Tibial nerve (tissue), 4 donors: ENCODE results near the gene HSD17B11. TPM values are rescaled to one million over a fixed set of nuclear protein-coding genes. Genes with fewer than 3 reads are reported as not detected.
A peak's percentile ranks its signal among the peaks of the same experiment; 100 is the strongest.
"Not testable (repeated sequence)": the region's sequence is repeated elsewhere in the genome, so short reads cannot be mapped to it uniquely, and the experiment has no call there.

Source experiments
- DNase-seq, 2 donors: peaks; one replicate each; pipeline ENCODE4 v3.0.0-alpha.2; 2019; ENCODE audit warnings: low spot score in 2 of 2
- H3K27ac ChIP-seq, 4 donors: fragments of 200-600 bp; sonication (generic) in 3 of 4; one replicate each; pipeline ENCODE4 v1.5.1; 2017 to 2019; ENCODE audit warnings: mild to moderate bottlenecking in 1 of 4
- H3K27me3 ChIP-seq, 2 donors: fragments of 200-600 bp; sonication (generic) in 1 of 2; one replicate each; pipeline versions ENCODE4 v1.5.1 to v1.6.0; 2017 to 2019
- H3K36me3 ChIP-seq, 3 donors: fragments of 200-600 bp; sonication (generic); one replicate each; pipeline ENCODE4 v1.5.1; 2018 to 2019
- H3K4me1 ChIP-seq, 4 donors: fragments of 200-600 bp; sonication (generic) in 3 of 4; one replicate each; pipeline ENCODE4 v1.5.1; 2017 to 2019
- H3K4me3 ChIP-seq, 4 donors: fragments of 200-600 bp; sonication (generic) in 3 of 4; one replicate each; pipeline ENCODE4 v1.5.1; 2017 to 2019; ENCODE audit warnings: mild to moderate bottlenecking in 1 of 4, moderate library complexity in 1 of 4
- H3K9me3 ChIP-seq, 4 donors: fragments of 200-600 bp; sonication (generic) in 3 of 4; one replicate each; pipeline ENCODE4 v1.5.1; 2017 to 2019
- EP300 ChIP-seq, 2 donors: sonication (generic); formaldehyde crosslinking; IDR thresholded peaks; one replicate each; pipeline ENCODE4 v1.6.1; 2017; ENCODE audit warnings: antibody characterized with exemption in 2 of 2, mild to moderate bottlenecking in 1 of 2
- POLR2A ChIP-seq, 2 donors: fragments of 450-650 bp; IDR thresholded peaks; one replicate each; pipeline ENCODE4 v1.6.1; 2017; ENCODE audit warnings: antibody characterized with exemption in 2 of 2, mild to moderate bottlenecking in 2 of 2, moderate library complexity in 2 of 2
- WGBS, 2 donors: methylation state at CpG; one replicate each; pipeline ENCODE4 v1.1.5; 2018; 5-methylcytosine and 5-hydroxymethylcytosine counted together
- total RNA-seq, 4 donors: library from RNA; depleted of rRNA; stranded (reverse); fragments of >200 nt; gene quantifications; one replicate each; pipeline ENCODE4 v1.1.0, GENCODE V29; 2016
- TF ChIP-seq, protein P1 (sequence below), 5 experiments: fragments of 200-600 bp in 3 of 5; fragments of 450-650 bp in 2 of 5; sonication (generic) in 3 of 5; IDR thresholded peaks; one replicate each; pipeline ENCODE4 v1.5.1; 2016 to 2019; ENCODE audit warnings: antibody characterized with exemption in 5 of 5, mild to moderate bottlenecking in 3 of 5, moderate library complexity in 2 of 5

HSD17B11 gene
- total RNA-seq, 4 donors from 2014 or later: 62.4 to 75.1 (median 67.8) TPM

DNA sequence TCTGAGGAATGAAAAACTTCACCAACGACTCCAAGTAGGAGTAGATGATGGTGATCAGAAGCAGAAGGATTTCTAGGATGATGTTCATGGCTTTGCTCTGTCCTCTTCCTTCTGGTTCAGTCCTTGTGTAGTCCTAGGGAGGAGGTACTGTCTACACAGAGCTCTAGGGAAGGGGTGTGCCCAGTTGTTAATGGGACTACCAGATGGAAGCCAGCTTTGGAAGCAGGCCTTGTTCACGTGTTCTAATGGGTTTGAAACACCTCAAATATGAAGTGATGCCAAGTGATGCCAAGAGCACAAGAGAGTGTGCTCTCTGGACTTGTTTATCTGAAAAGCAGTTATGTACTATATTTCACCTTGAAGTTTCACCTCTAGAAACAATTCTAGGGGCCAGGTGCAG lies 68.2 kb downstream of the HSD17B11 start, which contains the start of gene HSD17B13:
TSS of gene HSD17B13 (minus strand) at position 129 of the 400 bp plus-strand sequence. CDS start at position 88, 41 bp downstream.
- Histone ChIP-seq H3K36me3 (no peaks in the 10 kb centered on the region), H3K27ac (no peak within 1 kb of the TSS), H3K4me1 (no peaks in the 10 kb centered on the region), H3K27me3 (no peaks in the 10 kb centered on the region), H3K9me3 (no peaks in the 10 kb centered on the region), H3K4me3 (no peak within 1 kb of the TSS)
- no peak for DNase-seq
- 65 to 77% methylated on average over 2 of the region's 2 CpGs for WGBS, 2 donors
- TF ChIP-seq, protein P1, sequence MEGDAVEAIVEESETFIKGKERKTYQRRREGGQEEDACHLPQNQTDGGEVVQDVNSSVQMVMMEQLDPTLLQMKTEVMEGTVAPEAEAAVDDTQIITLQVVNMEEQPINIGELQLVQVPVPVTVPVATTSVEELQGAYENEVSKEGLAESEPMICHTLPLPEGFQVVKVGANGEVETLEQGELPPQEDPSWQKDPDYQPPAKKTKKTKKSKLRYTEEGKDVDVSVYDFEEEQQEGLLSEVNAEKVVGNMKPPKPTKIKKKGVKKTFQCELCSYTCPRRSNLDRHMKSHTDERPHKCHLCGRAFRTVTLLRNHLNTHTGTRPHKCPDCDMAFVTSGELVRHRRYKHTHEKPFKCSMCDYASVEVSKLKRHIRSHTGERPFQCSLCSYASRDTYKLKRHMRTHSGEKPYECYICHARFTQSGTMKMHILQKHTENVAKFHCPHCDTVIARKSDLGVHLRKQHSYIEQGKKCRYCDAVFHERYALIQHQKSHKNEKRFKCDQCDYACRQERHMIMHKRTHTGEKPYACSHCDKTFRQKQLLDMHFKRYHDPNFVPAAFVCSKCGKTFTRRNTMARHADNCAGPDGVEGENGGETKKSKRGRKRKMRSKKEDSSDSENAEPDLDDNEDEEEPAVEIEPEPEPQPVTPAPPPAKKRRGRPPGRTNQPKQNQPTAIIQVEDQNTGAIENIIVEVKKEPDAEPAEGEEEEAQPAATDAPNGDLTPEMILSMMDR (IDR thresholded peaks at IDR 0.05): no peak
- no peak for TF ChIP-seq POLR2A (IDR thresholded peaks at IDR 0.05)
- TF ChIP-seq EP300 (IDR thresholded peaks at IDR 0.05): no peak

- DNase-seq: no peak
- Histone ChIP-seq H3K36me3 (no peaks in the 10 kb centered on the region), H3K4me1 (no peaks in the 10 kb centered on the region), H3K4me3 (no peak overlapping the region), H3K9me3 (no peaks in the 10 kb centered on the region), H3K27me3 (no peaks in the 10 kb centered on the region), H3K27ac (no peak overlapping the region)
- TF ChIP-seq EP300 (IDR thresholded peaks at IDR 0.05) (no peak), POLR2A (IDR thresholded peaks at IDR 0.05) (no peak)
- TF ChIP-seq, protein P1 (IDR thresholded peaks at IDR 0.05): no peak
- WGBS, 2 donors: 72 to 80% methylated on average over 5 of the region's 5 CpGs
These were observed 69.1 kb downstream of the HSD17B11 start for GRCh38 chr4:87321888-87322287.

- H3K4me1 ChIP-seq: peaks cover 0 to 12% (median 5%) of the 10 kb centered on the region in 4 donors
- H3K4me3 ChIP-seq: no peak overlapping the region
- no peak overlapping the region for H3K27ac ChIP-seq
- DNase-seq: no peak
- TF ChIP-seq, protein P1 (IDR thresholded peaks at IDR 0.05): no peak
- TF ChIP-seq EP300 (IDR thresholded peaks at IDR 0.05) (no peak), POLR2A (IDR thresholded peaks at IDR 0.05) (no peak)
- no peaks in the 10 kb centered on the region for H3K27me3 ChIP-seq
- no peaks in the 10 kb centered on the region for H3K36me3 ChIP-seq
- 95 to 100% methylated on average over 1 of the region's 1 CpG for WGBS, 2 donors
- no peaks in the 10 kb centered on the region for H3K9me3 ChIP-seq
These were observed 73.5 kb downstream of the HSD17B11 start for GRCh38 chr4:87317527-87317926.

GRCh38 chr4:87316961-87317360 lies 74.0 kb downstream of the HSD17B11 start:
- H3K9me3 ChIP-seq: no peaks in the 10 kb centered on the region
- no peaks in the 10 kb centered on the region for H3K36me3 ChIP-seq
- peaks cover 0 to 12% (median 5%) of the 10 kb centered on the region in 4 donors for H3K4me1 ChIP-seq
- 92 to 96% methylated on average over 3 of the region's 3 CpGs for WGBS, 2 donors
- DNase-seq: no peak
- no peaks in the 10 kb centered on the region for H3K27me3 ChIP-seq
- H3K27ac ChIP-seq: no peak overlapping the region
- no peak for TF ChIP-seq EP300 (IDR thresholded peaks at IDR 0.05)
- TF ChIP-seq POLR2A (IDR thresholded peaks at IDR 0.05): no peak
- TF ChIP-seq, protein P1 (IDR thresholded peaks at IDR 0.05): no peak
- H3K4me3 ChIP-seq: no peak overlapping the region

- H3K27me3 ChIP-seq, H3K36me3 ChIP-seq, H3K9me3 ChIP-seq, H3K4me3 ChIP-seq, DNase-seq: not testable (repeated sequence)
- H3K27ac ChIP-seq: peak overlapping the region in 3 of 4 donors; percentile 7 to 84 (median 52)
- 28 to 32% methylated on average over 4 of the region's 4 CpGs for WGBS, 2 donors
- peaks cover 0 to 12% (median 5%) of the 10 kb centered on the region in 4 donors for H3K4me1 ChIP-seq
These were observed 76.0 kb downstream of the HSD17B11 start for GRCh38 chr4:87315000-87315399.

DNA sequence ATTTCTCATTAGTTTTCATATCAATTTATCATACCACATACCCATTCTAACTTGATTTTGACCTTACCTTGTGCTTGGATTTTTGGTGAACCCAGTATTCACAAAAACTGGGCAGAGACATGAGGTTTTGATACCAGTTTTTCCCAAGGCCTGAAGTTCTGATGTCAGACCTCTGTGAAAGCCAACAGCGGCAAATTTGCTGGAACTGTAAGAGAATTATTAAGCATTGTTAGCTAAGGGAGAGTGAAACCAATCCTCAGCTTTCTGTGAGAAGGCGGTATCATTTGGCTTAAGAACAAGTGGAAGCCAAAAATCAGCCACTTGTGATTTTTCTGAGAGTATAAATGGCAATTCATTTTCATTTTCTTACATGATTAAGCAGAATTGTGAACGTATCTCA lies 77.2 kb downstream of the HSD17B11 start:
- Histone ChIP-seq H3K27me3 (no peaks in the 10 kb centered on the region), H3K36me3 (peaks cover 0 to 4% (median 0%) of the 10 kb centered on the region in 3 donors), H3K27ac (peak overlapping the region in 3 of 4 donors; percentile 21 to 84 (median 52)), H3K9me3 (no peaks in the 10 kb centered on the region), H3K4me3 (no peak overlapping the region), H3K4me1 (peaks cover 0 to 12% (median 5%) of the 10 kb centered on the region in 4 donors)
- 44 to 50% methylated on average over 3 of the region's 3 CpGs for WGBS, 2 donors
- no peak for DNase-seq
- no peak for TF ChIP-seq POLR2A (IDR thresholded peaks at IDR 0.05)
- TF ChIP-seq, protein P1 (IDR thresholded peaks at IDR 0.05): no peak
- TF ChIP-seq EP300 (IDR thresholded peaks at IDR 0.05): no peak
